NCI-H146 (cell line): Measurements from ENCODE around the gene FRMD4A.
"Not testable (repeated sequence)": the region's sequence is repeated elsewhere in the genome, so short reads cannot be mapped to it uniquely, and the experiment has no call there.

Experiments used
- DNase-seq: peaks from one replicate; lab custom pipeline; 2025; lab: John Stamatoyannopoulos, UW

FRMD4A gene

GRCh38 chr10:13776861-13777311 is 553.8 kb downstream of the FRMD4A start:
- DNase-seq: no peak

- DNase-seq: no peak
These were observed 554.6 kb downstream of the FRMD4A start for GRCh38 chr10:13775786-13776775.

- DNase-seq: no peak
These were observed 556.3 kb downstream of the FRMD4A start for GRCh38 chr10:13774303-13774893.

GRCh38 chr10:13773496-13774170 is 557.1 kb downstream of the FRMD4A start:
- DNase-seq: no peak

GRCh38 chr10:13773043-13773442 is 557.7 kb downstream of the FRMD4A start:
- no peak for DNase-seq

GRCh38 chr10:13771992-13772391 is 558.7 kb downstream of the FRMD4A start:
- no peak for DNase-seq

GRCh38 chr10:13770760-13771493 is 559.8 kb downstream of the FRMD4A start:
- no peak for DNase-seq

GRCh38 chr10:13769946-13770345 is 560.8 kb downstream of the FRMD4A start:
- peak; percentile 27 for DNase-seq

GRCh38 chr10:13767676-13768178 is 563.0 kb downstream of the FRMD4A start:
- no peak for DNase-seq

GRCh38 chr10:13767148-13767547 is 563.6 kb downstream of the FRMD4A start:
- not testable (repeated sequence) for DNase-seq

- no peak for DNase-seq
These were observed 564.9 kb downstream of the FRMD4A start for GRCh38 chr10:13765641-13766341.

- no peak for DNase-seq
These were observed 569.1 kb downstream of the FRMD4A start for GRCh38 chr10:13761490-13762091.

- peak; percentile 28 for DNase-seq
These were observed 571.6 kb downstream of the FRMD4A start for GRCh38 chr10:13759168-13759567.

GRCh38 chr10:13758756-13759155 is 572.0 kb downstream of the FRMD4A start:
- DNase-seq: no peak

GRCh38 chr10:13758312-13758711 is 572.4 kb downstream of the FRMD4A start:
- no peak for DNase-seq

- no peak for DNase-seq
These were observed 576.4 kb downstream of the FRMD4A start for GRCh38 chr10:13754277-13754676.

- DNase-seq: no peak
These were observed 579.4 kb downstream of the FRMD4A start for GRCh38 chr10:13751191-13751764.

- DNase-seq: no peak
These were observed 580.2 kb downstream of the FRMD4A start for GRCh38 chr10:13750299-13751190.

GRCh38 chr10:13745271-13745670 is 585.5 kb downstream of the FRMD4A start:
- DNase-seq: no peak
